Transverse colon (tissue), 4 donors: ENCODE results near the gene IGSF22. TPM values are rescaled to one million over a fixed set of nuclear protein-coding genes. Genes with fewer than 3 reads are reported as not detected.

Source experiments
- DNase-seq: peaks from one replicate; pipeline ENCODE4 v3.0.0-alpha.2; 2019
- H3K27ac ChIP-seq, 4 donors: fragments of 200-600 bp; sonication (generic); 2 replicates each; pipeline ENCODE4 v1.5.1; 2016 to 2018; ENCODE audit warnings: inconsistent platforms in 4 of 4
- H3K27me3 ChIP-seq: fragments of 200-600 bp; sonication (generic); 2 replicates; pipeline ENCODE4 v1.5.1; 2017; ENCODE audit warnings: inconsistent platforms
- H3K36me3 ChIP-seq, 4 donors: fragments of 200-600 bp; sonication (generic); 2 replicates each; pipeline ENCODE4 v1.5.1; 2017 to 2019; ENCODE audit warnings: inconsistent platforms in 4 of 4
- H3K4me1 ChIP-seq, 4 donors: fragments of 200-600 bp; sonication (generic); 2 replicates each; pipeline ENCODE4 v1.5.1; 2017 to 2020; ENCODE audit warnings: inconsistent platforms in 4 of 4
- H3K4me3 ChIP-seq, 4 donors: fragments of 200-600 bp; sonication (generic); 1 replicate in 1 of 4; 2 replicates in 3 of 4; pipeline versions ENCODE4 v1.5.1 to v1.6.1; 2017 to 2019; ENCODE audit warnings: inconsistent platforms in 4 of 4
- H3K9me3 ChIP-seq, 2 donors: fragments of 200-600 bp; sonication (generic); 2 replicates each; pipeline ENCODE4 v1.5.1; 2017 to 2019; ENCODE audit warnings: inconsistent platforms in 2 of 2
- CTCF ChIP-seq, 5 experiments: fragments of 200-600 bp in 3 of 5; fragments of 450-650 bp in 2 of 5; sonication (generic) in 3 of 5; IDR thresholded peaks; 1 replicate in 2 of 5; 2 replicates in 3 of 5; pipeline ENCODE4 v1.5.1; 2016 to 2017; ENCODE audit warnings: antibody characterized with exemption in 5 of 5, inconsistent platforms in 3 of 5, mild to moderate bottlenecking in 2 of 5, moderate library complexity in 1 of 5
- EP300 ChIP-seq: sonication (generic); formaldehyde crosslinking; IDR thresholded peaks from one replicate; pipeline ENCODE4 v1.6.1; 2017; ENCODE audit warnings: antibody characterized with exemption, low read depth
- POLR2A ChIP-seq: fragments of 450-650 bp; IDR thresholded peaks from one replicate; pipeline ENCODE4 v1.6.1; 2016; ENCODE audit warnings: antibody characterized with exemption, mild to moderate bottlenecking, moderate library complexity
- POLR2AphosphoS5 ChIP-seq, 3 donors: sonication (generic); formaldehyde crosslinking; IDR thresholded peaks; one replicate each; pipeline ENCODE4 v1.6.1; 2016; ENCODE audit warnings: antibody characterized with exemption in 3 of 3
- WGBS, 2 donors: methylation state at CpG; one replicate each; pipeline ENCODE4 v1.1.5; 2018; ENCODE audit warnings: low coverage in 1 of 2; 5-methylcytosine and 5-hydroxymethylcytosine counted together
- in situ Hi-C, 4 donors: fragments of 200-750 bp; cut with MboI; loops; one replicate each; pipeline versions ENCODE4 v1.15.0 to v1.15.1; 2017; ENCODE audit warnings: low sequenced_read_pairs in 3 of 4, low pct_ligation_motif_present in 1 of 4, low pct_unique_long_range_greater_than_20kb in 1 of 4
- intact Hi-C: fragments of 100-400 bp; cut with DNase I; formaldehyde crosslinking; loops from one replicate; pipeline ENCODE4 v1.15.1; 2023; ENCODE audit warnings: low total_unique reads
- total RNA-seq, 4 donors: library from RNA; depleted of rRNA; stranded (reverse); fragments of >200 nt; gene quantifications; one replicate each; pipeline ENCODE4 v1.1.0, GENCODE V29; 2016

The IGSF22 gene
- total RNA-seq, 4 donors from 2014 or later, result 0.16 TPM; not detected in 3

DNA sequence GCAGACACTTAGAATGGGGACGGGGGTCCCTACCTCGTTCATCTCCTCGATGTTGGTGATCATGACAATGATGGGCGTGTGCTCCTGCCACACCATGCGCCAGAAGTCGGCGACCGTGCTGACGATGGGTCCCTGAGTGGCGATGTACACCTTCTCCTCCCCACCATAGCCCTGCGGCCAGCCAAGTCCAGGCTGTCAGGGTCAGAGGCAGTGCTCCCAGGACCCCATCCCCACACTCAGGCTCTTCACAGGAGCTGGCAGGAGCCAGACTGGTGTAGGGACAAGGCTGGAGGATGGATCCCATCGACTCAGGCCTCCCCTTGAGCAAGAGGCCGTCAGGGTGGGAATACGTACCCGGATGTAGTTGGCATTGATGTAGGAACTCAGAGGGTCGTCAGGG is 7.2 kb upstream of the IGSF22 start:
- Histone ChIP-seq H3K27ac (no peak overlapping the region), H3K27me3 (no peaks in the 10 kb centered on the region), H3K36me3 (no peaks in the 10 kb centered on the region), H3K4me3 (no peak overlapping the region), H3K9me3 (no peaks in the 10 kb centered on the region), H3K4me1 (no peaks in the 10 kb centered on the region)
- 92% methylated on average over 16 of the region's 16 CpGs; no CpG with 5 or more reads in 1 of the 2 donors for whole genome bisulfite sequencing, 2 donors
- intact Hi-C loops, result no loop called here
- DNase-seq, result no peak
- in situ Hi-C loops, result loop anchor here in 3 of 4 donors (10.0 to 25.0 kb wide), 4 partner anchors 171 to 621 kb away; partner anchors contain the start of genes SAAL1 (in 2 of the 3) and TSG101 (in 1 of the 3)
- no peak for TF ChIP-seq POLR2A
- TF ChIP-seq CTCF (IDR thresholded peaks at IDR 0.05), result no peak
- TF ChIP-seq POLR2AphosphoS5 (IDR thresholded peaks at IDR 0.05), result no peak
- no peak for TF ChIP-seq EP300

DNA sequence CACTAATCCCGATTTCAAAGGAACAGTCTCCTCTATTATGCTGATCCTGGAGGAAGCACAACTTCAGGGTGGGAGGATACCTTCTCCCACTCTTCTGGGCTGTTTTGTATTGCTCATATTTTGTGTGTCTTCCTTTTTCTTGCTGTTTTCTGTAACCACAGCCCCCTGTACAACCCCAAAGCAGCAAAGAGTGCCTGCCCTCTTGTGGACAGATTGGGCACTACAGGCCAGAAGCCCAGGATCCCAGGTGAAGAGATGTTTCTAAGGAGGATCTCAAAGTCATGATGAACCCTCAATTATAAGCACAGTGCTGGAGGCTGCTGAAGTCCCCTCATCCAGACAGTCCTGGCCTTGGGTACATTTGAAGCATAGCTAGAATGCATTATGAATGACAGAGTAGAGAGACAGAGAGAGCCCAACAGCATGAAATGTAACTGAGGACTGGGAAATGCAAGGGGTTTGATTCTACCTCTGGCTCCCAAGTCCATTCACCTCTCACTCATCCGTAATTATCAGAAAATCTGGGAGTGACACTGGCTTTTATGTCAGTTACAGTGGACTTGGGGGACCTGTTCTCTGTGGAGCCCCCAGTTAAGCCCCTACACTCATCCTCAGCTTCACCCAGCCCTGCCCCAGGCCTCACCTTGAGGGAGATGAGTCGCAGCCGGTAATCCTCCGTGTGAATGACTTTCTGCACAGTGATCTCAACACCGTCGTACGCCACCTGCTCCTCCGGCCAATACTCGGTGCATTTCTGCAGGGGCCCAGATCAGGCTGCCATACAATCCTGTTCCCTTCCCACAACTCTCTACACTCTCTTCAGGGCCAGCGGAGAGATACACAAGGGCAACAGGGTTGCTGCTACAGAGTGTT is 6.2 kb upstream of the IGSF22 start:
- peak; percentile 59 for DNase-seq
- no peaks in the 10 kb centered on the region for H3K4me1 ChIP-seq
- H3K9me3 ChIP-seq, result no peaks in the 10 kb centered on the region
- H3K27ac ChIP-seq, result no peak overlapping the region
- in situ Hi-C loops (loop anchor here in 3 of 4 donors (10.0 to 25.0 kb wide), 4 partner anchors 170 to 620 kb away; partner anchors contain the start of genes SAAL1 (in 2 of the 3) and TSG101 (in 1 of the 3)), intact Hi-C loops (no loop called here)
- H3K4me3 ChIP-seq, result no peak overlapping the region
- TF ChIP-seq POLR2A, result no peak
- TF ChIP-seq POLR2AphosphoS5 (IDR thresholded peaks at IDR 0.05), result no peak
- TF ChIP-seq EP300, result no peak
- peak; percentile 78 to 96 (median 95) for TF ChIP-seq CTCF (IDR thresholded peaks at IDR 0.05)
- 75 to 77% methylated on average over 7 to 11 of the region's 11 CpGs for WGBS, 2 donors
- no peaks in the 10 kb centered on the region for H3K27me3 ChIP-seq
- H3K36me3 ChIP-seq, result no peaks in the 10 kb centered on the region

DNA sequence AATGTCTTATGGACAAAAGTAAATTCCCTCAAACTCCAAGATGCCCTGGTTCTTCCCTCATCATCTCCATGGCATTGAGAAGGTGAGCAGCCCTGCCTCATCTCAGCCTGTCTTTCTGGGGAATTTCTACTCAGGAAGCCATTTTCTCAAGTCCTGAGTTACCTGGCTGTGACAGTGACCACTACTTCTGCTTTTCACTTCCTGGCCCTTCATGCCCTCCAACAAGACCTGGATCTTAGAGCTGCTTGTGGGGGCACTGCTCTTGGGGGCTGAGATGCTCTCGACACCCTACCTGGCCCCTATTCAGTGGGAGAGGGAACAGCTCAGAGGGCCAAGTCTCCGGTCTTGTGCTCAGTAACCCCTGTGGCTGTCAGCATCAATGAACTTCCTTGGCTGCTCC is 5.5 kb upstream of the IGSF22 start:
- Histone ChIP-seq H3K9me3 (no peaks in the 10 kb centered on the region), H3K4me1 (no peaks in the 10 kb centered on the region), H3K27ac (no peak overlapping the region), H3K4me3 (no peak overlapping the region), H3K27me3 (no peaks in the 10 kb centered on the region), H3K36me3 (no peaks in the 10 kb centered on the region)
- intact Hi-C loops (no loop called here), in situ Hi-C loops (loop anchor here in 3 of 4 donors (10.0 to 25.0 kb wide), 4 partner anchors 169 to 619 kb away; partner anchors contain the start of genes SAAL1 (in 2 of the 3) and TSG101 (in 1 of the 3))
- no peak for DNase-seq
- TF ChIP-seq POLR2AphosphoS5 (IDR thresholded peaks at IDR 0.05) (no peak), EP300 (no peak), CTCF (IDR thresholded peaks at IDR 0.05) (no peak), POLR2A (no peak)
- 80% methylated on average over 2 of the region's 2 CpGs; no CpG with 5 or more reads in 1 of the 2 donors for WGBS, 2 donors

DNA sequence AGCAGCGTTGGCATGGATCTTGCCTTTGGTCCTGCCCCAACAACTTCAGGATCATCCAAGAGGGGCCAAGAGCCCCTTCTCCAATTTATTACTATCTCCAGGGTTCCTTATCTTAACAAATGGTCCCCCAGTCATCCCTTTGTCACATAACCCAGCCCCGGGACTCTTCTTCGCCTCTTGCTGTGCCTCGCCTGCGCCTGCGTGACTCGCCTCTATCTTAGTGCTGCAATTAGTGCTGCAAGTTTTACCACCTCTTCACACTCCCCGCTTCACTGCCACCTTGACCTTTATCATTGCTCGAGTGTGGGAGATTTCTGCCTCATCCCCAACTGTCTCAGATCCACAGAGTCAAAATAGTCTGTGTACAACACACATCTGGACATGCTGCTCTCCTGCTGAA is 4.0 kb upstream of the IGSF22 start:
- 80 to 87% methylated on average over 8 to 9 of the region's 9 CpGs for WGBS, 2 donors
- Histone ChIP-seq H3K36me3 (no peaks in the 10 kb centered on the region), H3K9me3 (no peaks in the 10 kb centered on the region), H3K4me3 (no peak overlapping the region), H3K4me1 (no peaks in the 10 kb centered on the region), H3K27ac (no peak overlapping the region), H3K27me3 (no peaks in the 10 kb centered on the region)
- intact Hi-C loops, result no loop called here
- in situ Hi-C loops, result loop anchor here in 3 of 4 donors (10.0 to 25.0 kb wide), 4 partner anchors 168 to 618 kb away; partner anchors contain the start of genes SAAL1 (in 2 of the 3) and TSG101 (in 1 of the 3)
- DNase-seq, result no peak
- TF ChIP-seq POLR2A, result no peak
- TF ChIP-seq POLR2AphosphoS5 (IDR thresholded peaks at IDR 0.05), result no peak
- no peak for TF ChIP-seq CTCF (IDR thresholded peaks at IDR 0.05)
- no peak for TF ChIP-seq EP300
